ENCODE measurements around the gene UBFD1.
"Not testable (repeated sequence)": the region's sequence is repeated elsewhere in the genome, so short reads cannot be mapped to it uniquely, and the experiment has no call there.

Gene UBFD1

DNA sequence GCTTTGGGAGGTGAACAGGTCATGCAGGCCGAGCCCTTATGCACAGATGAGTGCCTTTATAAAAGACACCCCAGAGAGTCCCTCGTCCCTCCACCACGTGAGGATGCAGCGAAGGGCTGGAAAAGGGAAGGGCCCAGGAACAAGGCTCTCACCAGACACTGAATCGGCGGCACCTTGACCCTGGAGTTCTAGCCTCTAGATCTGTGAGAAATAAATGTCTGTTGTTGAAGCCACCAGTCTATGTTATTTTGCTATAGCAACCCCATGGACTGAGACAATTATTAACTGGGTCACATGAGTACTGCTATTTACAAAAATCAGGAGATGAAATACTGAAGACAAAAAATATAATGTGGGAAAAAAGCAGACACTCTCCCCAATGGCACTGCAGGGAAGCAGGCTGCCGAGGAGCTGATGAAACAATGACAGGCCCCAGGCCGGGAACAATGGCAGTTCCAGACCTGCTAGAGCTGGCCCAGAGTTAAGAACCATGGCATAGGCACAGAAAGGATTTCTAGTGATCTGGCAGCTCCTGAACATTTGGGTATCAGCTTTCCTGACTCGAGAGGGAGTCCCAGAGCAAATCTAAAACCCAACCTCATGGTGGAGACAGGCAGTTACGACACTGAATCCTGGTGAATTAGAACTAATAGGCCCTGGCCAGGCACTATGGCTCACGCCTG, 29.4 kb upstream of the UBFD1 start:
- no peak for DNase-seq (ENCODE audit: low spot score)

- DNase-seq (ENCODE audit: low spot score): no peak
Measured at GRCh38 chr16:23528644-23529310, 28.8 kb upstream of the UBFD1 start.

DNA sequence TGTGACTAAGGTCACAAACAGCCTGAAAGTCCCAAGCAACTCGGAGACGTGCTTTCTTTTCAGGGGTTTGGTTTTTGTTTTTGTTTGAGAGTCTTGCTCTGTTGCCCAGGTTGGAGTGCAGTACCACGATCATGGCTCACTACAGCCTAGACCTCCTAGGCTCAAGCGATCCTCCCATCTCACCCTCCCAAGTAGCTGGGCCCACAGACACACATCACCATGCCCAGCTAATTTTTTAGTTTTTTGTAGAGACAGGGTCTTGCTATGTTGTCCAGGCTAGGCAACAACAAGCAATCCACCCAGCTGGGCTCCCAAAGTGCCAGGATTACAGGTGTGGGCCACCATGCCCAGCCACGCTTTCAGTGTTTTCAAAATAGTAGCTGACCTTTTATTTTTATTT, 27.5 kb upstream of the UBFD1 start:
- DNase-seq (ENCODE audit: low spot score): no peak

GRCh38 chr16:23532448-23532847, 25.1 kb upstream of the UBFD1 start:
- no peak for DNase-seq (ENCODE audit: low spot score)

DNA sequence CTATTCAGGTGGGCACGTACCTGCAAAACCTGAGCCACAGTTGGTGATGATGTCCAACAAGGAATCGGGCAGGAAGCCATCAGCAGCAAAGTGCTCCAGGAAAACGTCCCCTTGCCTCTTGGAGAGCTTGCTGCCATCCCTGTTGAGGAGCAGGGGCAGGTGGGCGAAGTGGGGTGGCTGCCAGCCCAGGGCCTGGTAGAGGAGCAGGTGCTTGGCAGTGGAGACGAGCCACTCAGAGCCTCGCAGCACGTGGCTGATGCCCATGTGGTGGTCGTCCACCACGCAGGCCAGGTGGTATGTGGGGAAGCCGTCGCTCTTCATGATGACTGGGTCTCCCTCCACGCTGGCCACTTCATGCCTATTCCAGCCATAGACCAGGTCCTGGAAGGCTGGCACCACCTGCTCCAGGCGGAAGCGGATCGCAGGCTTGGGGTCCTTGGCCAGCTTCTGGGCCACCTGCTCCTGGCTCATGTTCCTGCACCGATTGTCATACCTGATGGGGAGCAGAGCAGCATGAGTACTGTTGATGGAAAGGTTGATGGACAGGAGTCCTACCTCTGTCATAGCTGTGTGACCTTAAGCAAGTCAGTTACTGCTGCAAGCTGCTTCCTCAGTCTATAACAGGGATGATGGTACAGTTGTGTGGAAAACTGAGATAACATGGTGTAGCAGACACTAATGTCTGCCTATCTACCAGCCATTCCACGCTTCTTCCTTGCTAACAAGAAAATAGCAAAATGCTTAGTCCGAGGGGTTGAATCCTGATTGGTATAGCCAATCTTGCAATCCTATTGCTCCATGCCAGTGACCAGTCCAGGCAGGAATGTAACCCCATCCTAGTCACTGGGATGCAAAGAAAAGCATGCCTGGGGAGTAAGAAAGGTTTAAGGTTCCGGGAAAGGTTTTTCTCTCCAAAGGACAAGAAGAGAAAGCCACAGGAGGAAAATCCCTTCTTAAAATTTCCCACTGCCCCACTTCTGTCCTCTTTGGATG, 22.4 kb upstream of the UBFD1 start:
- DNase-seq (ENCODE audit: low spot score): no peak

- DNase-seq (ENCODE audit: low spot score): no peak
Measured at GRCh38 chr16:23535901-23536300, 21.6 kb upstream of the UBFD1 start.

GRCh38 chr16:23537390-23537789, 20.1 kb upstream of the UBFD1 start:
- DNase-seq (ENCODE audit: low spot score): no peak

DNA sequence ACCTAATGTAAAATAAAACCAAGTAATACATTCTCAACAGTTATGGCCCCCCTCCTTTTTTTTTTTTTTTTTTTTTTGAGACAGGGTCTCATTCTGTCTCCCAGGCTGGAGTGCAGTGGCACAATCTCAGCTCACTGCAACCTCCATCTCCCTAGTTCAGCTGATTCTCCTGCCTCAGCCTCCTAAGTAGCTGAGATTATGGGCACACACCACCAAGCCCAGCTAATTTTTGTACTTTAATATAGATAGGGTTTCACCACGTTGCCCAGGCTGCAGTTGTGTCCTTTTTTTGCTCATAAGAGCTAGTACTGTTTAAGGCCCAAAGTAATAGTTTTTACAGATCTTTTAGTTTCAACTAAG, 18.6 kb upstream of the UBFD1 start:
- no peak for DNase-seq (ENCODE audit: low spot score)

DNA sequence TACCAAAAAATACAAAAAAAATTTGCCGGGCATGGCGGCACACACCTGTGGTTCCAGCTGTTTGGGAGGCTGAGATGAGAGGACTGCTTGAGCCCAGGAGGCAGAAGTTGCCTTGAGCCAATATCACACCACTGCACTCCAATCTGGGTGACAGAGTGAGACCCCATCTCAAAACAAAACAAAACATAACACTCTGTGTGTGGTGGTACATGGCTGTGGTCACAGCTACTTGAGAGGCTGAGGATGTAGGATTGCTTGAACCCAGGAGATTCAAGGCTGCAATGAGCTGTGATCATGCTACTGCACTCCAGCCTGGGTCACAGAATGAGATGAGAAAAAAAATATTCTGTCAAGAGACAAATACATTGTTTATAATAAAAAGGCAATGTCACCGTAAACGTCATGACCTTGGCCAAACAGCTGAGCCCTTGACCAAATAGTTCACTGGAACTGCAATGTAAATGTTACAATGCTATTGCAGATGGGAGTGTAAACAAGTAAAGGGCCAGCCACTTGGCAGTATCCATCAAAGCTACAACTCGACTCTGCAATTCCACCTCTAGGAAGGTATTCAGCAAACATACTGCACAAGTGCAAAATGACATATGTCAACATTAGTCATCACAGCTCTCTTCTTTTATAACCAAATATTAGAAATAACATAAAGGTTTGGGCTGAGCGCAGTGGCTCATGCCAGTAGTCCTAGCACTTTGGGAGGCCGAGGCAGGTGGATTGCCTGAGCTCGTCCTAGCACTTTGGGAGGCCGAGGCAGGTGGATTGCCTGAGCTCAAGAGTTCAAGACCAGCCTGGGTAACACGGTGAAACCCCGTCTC, 17.3 kb upstream of the UBFD1 start:
- DNase-seq (ENCODE audit: low spot score): no peak

- not testable (repeated sequence) for DNase-seq (ENCODE audit: low spot score)
Measured at GRCh38 chr16:23540817-23541178, 16.7 kb upstream of the UBFD1 start.

DNA sequence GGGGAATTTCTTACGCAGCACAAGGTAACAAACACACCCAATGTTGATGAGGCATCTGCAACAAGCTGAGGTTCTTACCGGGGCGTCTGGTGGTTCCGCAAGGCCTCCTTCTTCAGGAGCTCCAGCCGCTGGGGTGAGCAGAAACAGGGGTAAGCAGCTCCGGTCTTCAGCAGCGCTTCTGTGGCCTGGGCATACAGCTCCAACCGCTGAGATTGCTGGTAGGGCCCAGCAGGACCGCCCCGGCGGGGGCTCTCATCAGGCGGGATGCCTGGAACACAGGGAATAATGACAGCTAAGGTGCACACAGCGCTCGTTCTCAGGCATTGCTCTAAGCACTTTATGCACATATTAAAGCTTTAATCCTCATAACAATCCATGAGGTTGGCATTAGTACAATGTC, 13.1 kb upstream of the UBFD1 start:
- DNase-seq (ENCODE audit: low spot score): no peak

DNA sequence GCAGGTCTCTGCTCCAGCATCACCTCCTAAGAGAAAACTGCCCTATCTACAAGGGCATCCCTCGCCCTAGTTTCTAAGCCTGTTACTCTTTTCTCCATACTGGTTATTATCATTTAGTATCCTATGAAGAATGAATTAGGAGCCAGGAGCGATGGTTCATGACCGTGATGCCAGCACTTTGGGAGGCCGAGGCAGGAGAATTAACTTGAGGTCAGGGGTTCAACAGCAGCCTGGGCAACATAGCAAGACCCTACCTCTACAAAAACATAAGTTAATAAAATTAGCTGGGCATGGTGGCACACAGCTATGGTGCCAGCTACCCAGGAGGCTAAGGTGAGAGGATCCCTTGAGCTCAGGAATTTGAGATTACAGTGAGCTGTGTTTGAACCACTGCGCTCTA, 7.6 kb upstream of the UBFD1 start:
- DNase-seq (ENCODE audit: low spot score): no peak

- DNase-seq (ENCODE audit: low spot score): no peak
Measured at GRCh38 chr16:23552161-23552560, 5.4 kb upstream of the UBFD1 start.

- DNase-seq (ENCODE audit: low spot score): no peak
Measured at GRCh38 chr16:23554536-23554935, 3.0 kb upstream of the UBFD1 start.

DNA sequence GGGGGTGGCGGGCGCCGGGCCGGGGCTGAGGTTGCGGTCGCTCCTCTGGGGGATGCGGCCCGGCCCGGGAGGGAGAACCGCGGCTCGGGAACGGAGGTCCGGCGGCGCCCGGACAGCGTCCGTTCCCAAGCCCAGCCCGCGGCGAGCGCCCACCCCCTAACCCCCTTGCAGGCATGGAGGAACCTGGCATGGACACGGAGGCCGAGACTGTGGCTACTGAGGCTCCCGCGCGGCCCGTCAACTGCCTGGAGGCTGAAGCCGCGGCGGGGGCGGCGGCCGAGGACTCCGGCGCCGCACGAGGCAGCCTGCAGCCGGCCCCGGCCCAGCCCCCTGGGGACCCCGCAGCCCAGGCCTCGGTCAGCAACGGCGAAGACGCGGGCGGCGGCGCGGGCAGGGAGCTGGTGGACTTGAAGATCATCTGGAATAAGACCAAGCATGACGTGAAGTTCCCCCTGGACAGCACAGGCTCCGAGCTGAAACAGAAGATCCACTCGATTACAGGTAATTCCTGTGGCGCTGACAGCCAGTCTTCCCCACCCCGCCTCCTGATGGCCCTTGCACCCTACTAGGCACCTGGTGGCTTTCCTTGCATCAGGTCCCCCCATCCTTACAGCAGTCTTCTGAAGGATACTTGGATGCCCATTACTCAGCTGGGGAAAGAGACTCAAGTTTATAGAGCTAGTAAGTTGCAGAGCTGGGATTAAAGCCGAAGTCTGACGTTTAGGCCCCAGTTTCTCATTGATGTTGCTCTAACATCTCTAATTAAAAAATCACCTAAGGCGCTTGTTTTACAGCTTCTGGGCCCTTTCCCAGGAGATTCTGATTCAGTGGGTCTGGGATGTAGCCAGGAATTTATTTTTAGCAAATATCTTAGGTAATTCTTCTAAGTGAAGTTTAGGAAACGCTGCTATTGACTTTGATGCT, 514 bp downstream of the UBFD1 start:
- DNase-seq (ENCODE audit: low spot score): no peak

DNA sequence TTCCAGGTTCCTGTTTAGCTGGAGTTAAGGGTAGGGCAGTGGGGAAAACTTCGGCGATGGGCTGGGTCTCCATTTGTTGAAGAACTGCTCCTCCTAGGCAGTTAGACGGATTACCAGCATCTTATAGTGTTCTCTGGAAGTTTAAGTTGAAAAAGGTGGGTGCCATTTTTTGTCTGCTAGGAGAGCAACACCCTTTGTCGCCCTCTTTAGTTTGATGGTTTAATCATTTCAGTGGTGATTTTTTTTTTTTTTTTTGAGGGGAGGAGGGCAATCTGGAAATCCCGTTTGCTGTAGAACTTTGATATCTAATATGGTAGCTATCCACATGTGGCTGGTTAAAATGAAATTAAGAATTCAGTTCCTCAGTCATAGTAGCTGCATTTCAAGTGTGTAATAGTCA, 4.1 kb downstream of the UBFD1 start:
- DNase-seq (ENCODE audit: low spot score): no peak

GRCh38 chr16:23562505-23562904, 5.0 kb downstream of the UBFD1 start:
- DNase-seq (ENCODE audit: low spot score): no peak

GRCh38 chr16:23563186-23563585, 5.7 kb downstream of the UBFD1 start:
- no peak for DNase-seq (ENCODE audit: low spot score)

GRCh38 chr16:23564575-23565363, 7.2 kb downstream of the UBFD1 start:
- DNase-seq (ENCODE audit: low spot score): no peak

GRCh38 chr16:23566724-23567123, 9.2 kb downstream of the UBFD1 start:
- no peak for DNase-seq (ENCODE audit: low spot score)

Data from CD4-positive, alpha-beta T cell treated with Interleukin-15 for 4 hours (primary cell).